AG08395 (cell line): ENCODE data around the gene SRGAP1.

ENCODE experiments used
- DNase-seq: peaks from one replicate; pipeline ENCODE4 v3.0.0; 2012; ENCODE audit warnings: mixed read lengths, low spot score

SRGAP1 gene

DNA sequence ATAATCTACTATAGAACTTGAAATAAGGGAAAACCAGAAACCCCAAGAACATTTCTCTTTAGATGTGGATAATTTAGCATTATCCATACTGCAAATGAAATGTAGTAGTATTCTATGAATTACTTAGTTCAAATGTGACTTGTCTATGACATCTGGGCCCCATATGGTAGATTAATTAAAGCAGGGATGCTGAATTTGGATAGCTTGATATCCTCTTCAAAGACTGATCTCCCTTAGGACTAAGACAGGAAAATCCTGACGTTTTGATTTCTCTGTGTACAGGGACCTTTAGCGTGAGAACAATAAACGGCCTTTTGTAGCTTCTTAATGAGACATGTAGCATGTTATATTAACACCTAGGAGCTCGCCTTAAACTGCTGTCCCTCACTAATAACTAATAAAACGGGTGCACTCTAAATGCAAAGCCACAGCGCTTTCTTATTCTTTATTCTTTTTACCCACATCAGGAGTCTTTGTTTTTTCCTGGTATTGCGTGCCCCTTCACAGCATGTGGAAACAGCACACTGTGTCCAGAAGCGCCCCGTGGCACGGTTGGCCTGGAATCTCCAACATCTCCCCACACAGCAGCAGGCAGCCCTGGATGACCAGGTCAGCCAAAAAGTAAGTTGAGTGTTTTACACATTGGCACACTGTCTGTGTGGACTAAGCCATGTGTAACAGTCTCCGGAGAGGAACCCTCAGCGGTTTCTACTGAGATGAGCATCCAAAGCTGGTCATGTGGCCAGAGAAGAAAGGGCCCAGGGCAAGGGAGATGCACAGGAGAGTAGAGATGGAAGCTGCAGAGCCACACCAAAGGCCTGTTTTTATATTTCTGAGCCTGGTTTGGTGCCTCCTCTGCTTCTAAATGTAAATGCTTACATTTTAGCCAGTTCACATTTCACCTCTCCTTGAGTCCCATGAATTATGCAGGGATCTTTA lies 93.1 kb downstream of the SRGAP1 start:
- peak; percentile 45 for DNase-seq

DNA sequence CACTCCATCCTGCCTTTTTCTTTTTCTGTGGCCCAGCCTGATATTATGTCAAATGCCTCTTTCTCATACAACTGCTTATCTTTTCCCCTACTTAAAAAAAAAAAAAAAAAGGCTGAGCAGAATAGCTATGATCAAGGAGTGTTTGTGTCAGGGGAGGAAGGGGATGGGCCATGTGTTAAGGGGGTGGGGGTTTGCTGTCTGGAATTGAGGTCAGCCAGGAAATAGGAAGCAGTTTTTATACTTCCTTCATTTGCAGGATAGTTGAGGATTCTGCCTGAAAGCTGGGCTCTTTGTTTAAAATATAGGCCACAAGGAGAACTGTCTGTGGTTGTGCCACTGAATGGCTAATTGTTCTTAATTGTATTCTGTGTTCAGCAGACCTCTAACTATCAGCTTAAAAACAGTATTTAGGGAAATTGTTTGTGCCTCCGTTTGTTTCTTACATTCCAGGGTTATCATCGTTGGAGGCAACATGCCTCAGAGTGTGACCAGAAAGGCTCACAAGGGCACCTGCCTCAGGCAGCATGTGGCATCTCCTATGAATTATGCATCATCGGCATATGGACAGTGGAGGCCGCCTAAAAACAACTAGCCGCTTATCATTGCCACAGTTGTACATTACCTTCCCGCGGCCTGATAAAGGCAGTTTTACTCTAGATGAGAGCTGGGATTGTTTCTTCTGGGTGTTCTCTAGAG lies 96.0 kb downstream of the SRGAP1 start:
- no peak for DNase-seq

DNA sequence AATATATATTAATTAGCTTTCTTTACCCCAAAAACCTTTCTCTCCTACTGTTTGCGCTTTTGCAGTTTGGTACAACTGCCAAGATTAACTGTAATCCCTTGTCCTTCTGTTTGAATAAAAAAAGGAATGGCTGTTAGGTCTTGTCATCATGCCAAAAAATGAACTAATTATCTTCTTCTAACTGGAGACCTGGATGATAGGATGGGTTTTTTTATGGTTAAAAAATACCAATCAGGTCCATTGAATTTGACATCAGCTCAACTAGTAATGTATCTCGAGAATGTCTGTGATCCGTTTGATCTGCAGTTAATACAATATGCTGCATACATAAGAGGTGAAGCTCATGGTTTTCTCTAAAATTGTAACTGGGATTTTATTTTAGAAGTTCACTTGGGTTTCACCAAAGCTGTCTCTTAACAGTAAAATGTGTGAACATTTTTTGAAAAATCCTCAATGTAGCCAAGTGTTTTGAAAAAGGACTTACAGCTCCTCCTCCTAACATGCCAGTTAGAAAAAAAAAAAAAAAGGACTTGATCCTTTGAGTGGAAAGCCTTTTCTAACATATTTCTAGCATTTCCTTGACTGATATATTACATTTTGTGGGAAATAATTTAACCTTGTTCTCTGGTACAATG lies 96.8 kb downstream of the SRGAP1 start:
- DNase-seq, result no peak

DNA sequence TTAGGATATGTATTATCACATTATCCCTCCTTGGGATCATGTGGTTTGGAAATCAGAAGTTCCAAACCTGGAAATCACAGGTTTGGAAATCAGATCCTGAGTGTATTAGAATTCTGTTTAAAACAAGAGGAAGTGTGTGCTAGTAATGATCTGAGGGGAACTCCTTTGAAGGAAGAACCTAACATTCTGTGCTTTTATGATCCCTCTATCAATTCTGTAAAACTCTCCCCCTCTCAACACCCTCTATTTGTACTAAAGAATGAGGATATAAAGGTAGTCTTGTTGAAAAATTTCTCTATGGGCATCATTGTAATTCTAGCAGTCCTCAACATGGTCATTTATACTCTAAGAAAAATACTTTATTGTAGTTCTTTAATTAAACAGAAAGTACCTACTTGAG lies 97.4 kb downstream of the SRGAP1 start:
- DNase-seq, result no peak

DNA sequence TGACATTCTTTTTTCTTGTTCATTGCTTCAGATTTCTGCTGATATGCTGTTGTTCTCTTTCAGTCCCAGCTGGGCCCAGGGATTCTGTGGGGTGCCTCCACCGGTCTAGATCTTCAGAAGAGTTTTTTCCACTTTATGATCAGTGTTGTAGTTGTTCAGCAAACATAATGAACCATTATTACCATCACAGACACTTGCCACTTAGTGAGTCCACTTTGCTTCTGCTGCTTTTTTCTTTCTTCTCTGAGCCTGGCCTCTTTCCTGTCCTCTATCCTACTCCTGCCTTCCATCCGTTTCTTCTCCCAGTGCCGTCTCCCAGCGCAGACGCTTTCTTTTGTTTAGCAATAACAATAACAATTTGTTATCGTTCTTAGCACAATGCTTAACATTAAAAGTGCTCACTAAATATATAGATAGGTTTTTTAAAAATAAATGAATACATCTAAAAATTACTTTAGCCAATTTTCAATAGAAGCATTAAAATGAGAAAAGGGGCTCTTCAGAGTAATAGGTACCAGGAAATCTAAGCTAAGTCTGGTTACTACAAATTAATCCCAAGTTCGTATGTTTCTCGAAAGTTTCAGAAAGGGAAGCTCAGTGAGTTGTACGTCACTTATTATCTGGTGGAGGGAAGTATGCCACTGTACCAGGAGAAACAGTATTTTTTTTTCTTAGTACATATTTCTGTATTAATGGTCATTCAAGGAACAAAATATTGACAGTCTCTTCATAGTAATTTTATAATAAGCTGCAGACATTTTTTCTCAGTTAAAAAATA lies 98.2 kb downstream of the SRGAP1 start:
- no peak for DNase-seq

DNA sequence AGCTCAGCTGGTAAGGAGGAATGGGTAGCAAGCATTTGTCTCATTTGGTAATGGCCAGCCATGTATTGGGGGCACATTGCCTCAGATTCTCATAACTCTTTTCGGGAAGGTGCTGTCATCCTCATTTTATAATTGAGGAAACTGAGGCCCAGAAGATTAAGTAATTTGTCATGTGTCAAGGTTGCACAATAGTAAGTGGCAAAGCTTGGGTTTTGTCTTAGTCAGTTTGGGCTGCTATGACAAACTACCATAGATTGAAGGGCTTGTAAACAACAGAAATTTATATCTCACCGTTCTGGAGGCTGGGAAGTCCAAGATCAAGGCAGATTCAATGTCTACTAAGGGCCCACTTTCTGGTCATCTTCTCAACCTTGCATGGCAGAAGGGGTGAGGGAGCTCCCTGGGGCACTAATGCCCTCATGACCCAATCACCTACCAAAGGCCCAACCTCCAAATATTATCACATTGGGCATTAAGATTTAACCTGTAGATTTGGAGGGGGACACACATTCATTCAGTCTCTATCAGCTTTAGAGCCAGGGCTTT lies 99.6 kb downstream of the SRGAP1 start:
- DNase-seq, result no peak

DNA sequence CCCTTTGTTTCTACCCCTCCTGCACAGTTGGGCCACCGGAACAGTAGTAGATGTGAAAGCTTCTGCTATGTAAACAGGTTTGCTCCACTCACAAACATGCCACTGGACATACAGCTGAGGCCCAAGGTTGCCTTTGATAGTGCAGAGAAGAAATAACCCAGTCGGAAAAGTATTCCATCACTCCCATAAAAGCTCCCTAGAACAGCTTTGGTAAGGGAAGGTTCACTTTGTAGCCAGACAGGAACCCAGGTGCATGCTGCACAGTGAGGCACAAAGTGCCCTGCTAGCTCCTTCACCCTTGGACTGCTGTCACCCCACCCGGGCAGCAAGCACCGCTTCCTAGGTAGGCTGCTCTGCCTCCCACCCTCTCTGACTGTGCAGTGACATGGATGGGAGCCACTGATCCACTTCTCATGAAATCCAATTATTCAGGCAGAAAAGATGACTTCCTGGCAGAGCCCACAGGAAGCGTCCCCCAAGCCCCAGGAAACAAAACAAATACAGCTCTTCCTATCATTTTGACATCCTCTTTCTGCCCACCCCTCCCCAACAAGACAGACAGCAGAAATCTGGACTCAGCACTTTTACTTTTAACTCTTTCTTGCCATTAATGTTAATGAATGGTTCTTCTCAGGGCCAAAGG lies 100.2 kb downstream of the SRGAP1 start:
- no peak for DNase-seq

DNA sequence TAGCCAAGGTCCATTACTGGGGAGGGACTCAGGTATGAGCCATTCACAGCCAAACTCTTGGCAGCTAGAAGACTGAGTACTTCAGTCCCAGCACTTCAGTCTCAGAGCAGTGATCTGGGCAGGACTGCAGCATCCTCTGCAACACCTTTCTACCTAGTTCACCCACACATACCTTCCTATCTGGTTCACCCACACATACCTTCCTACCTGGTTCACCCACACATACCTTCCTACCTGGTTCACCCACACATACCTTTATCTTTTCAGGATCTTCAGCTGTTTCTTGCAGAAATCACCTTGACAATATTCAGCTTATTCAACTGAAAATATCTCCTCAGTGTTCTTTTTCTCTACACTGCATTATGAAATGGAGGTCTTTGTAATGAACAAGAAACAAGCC lies 101.3 kb downstream of the SRGAP1 start:
- no peak for DNase-seq

DNA sequence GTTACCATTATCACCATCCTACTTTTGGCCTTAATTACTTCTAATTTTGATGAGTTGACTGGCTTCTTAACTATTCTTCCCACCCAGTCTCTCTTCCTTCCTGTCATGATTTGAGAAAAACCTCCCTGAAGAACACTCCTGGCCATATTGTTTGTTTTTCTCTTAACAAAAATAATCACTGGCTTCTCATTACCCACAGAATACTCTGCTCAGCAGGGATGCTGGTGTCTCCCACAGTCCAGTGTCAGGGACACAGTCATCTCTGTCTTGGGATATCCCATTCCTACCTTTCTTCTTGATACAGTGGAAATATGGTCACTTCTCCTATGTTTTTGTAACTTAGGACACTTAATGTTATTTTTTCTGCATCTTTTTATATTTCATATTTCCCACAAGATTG lies 103.7 kb downstream of the SRGAP1 start:
- DNase-seq, result no peak

DNA sequence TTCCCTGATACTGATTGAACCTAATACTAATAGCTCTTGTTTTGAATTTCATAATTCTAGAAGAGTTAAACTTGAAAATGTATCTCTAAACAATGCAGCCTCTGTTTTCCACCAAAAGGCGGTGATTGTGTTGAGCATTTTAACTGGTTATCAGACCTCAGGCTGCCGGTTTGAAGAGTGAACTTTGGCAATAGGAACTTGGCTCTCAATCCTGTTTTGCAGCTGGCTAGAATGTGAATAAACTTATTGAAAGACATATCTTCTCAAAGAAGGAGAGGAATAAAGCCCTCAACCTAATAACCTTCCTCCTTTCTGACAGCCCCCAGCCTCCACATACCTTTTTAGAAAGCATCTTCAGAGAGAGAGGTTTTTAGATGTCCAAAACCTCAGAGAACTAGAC lies 105.4 kb downstream of the SRGAP1 start:
- DNase-seq, result no peak

DNA sequence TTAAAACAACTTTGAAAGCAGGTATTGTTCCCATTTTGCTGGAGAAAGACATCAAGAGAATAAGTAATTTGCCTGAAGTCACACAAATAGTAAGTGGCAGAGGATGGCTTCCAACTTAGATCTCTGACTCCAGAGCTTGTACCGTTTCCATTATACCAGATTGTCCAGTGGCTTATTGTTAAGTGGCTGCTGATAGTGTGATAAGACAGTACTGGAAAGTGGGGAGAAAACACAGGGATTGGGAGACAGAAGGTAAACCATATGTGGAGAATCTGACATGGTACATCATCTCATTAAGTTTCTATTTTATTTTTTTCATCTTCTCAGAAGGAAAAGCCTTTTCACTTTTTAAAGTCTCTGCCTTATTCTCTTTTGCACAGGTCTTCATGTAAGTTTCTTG lies 108.5 kb downstream of the SRGAP1 start:
- DNase-seq, result no peak

DNA sequence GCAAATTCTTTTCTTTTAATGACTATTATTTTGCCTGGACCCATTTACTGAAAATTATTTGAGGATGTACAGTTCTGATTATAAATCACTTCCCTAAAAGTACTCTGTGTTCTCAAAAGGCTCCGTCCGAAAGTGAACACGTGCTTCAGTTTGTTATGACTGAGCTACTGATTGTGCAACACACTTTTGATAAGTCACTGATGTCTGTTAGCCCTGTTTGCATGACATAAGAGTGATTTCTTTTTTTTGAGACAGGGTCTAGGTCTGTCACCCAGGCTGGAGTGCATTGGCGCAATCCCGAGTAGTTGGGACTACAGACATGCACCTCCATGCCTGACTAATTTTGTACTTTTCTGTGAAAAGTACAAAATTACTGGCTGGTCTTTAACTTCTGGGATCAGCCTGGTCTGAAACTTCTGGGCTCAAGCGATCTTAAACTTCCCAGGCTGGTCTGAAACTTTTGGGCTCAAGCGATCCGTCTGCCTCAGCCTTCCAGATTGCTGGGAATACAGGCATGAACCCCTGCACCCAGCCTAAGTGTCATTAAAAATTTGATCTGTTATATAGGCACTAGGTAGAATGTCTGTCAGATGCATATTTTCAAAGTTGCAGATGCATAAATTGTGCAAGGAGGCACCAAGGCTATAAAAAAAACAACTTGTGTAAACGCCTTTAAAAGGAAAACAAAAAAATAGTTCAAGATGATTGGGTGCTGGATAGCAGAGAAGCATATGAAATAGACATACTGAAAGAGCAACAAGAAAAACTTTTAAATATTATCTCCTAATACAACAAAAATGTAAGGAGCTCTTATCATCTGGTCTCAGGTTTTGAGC lies 111.5 kb downstream of the SRGAP1 start:
- peak; percentile 36 for DNase-seq

DNA sequence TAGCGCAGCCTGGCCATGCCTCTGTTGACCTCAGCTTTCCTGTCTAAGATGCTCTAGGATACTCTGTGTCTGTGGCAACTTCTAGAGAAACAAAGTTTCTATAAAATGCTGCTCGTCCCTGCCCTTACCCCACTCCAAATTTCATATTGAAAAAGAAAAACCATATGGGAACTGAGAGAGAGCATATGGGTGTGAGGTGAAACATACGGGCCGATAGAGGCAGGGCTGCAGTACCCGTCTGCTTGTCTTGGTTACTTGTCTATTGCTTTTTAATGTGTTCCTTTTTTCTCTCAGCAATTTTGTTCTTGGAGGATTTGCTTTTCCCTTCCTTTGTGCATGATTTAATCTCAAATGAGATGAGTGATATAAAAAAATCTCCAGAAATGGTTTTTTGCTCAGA lies 113.0 kb downstream of the SRGAP1 start:
- no peak for DNase-seq

DNA sequence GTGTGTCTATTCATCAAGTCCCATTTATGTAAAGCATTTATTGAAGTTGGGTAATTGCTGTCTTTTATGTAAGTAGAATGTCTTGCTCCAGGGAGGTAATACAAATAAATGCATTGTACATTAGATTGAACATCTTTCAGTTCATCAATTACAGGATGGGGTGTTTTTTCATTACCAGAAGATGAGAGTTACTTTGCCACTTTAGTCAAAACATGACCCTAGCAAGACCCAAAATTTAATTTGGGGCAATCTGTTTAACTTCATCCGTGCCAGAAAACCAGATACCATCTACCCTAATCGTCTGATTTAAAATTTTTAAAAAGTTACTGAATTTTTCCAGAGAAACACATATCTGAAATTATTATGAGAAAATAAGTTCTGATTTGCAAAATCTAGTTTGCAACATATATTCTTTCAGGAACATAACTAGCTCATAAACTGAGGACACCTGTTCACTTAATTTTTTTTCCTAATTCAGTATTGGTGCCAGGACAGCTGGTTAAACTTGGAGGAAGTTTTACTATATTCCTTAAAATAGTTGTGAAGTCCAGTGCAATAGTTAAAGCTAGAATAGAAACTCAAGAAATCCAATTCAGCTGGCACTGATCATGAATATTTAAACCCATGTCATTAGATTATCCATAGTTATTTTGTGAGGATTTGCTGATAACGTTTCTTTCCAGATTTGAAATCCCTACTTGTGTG lies 114.5 kb downstream of the SRGAP1 start:
- DNase-seq, result no peak

DNA sequence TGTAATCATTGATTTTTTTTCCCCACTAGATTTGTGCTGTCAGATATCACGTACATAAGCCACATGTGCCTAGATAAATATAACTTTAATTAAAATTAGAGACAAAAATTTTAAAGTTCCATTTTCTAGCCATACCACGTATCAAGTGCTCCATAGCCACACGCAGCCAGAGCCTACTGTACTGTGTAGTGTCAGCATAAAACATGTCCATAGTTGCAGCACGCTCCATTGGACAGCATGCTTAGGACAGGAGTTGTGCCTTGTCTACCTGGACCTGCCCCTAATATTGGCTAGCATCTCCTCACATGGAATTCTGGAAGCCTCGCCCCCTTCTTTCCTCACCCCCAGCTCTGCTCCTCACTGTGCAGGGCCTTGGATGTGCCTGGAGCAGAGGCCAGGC lies 116.5 kb downstream of the SRGAP1 start:
- DNase-seq, result no peak

DNA sequence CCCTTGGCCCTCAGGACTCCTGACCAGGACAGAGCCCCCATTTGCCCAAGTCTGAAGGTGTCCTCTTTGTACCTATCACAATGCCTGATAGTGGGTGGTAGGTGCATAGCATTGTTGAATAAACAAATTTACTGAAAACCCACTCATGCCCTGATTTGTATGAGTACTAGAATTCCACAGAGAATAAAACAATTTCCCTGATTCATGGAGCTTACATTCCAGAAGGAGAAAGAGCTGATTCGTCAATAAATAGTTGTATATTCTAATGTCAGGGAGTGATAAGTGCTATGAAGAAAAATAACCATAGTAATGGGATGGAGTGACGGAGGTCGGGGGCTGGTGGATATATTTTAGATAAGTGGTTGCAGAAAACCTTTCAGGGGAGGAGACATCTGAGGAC lies 117.0 kb downstream of the SRGAP1 start:
- DNase-seq, result no peak

DNA sequence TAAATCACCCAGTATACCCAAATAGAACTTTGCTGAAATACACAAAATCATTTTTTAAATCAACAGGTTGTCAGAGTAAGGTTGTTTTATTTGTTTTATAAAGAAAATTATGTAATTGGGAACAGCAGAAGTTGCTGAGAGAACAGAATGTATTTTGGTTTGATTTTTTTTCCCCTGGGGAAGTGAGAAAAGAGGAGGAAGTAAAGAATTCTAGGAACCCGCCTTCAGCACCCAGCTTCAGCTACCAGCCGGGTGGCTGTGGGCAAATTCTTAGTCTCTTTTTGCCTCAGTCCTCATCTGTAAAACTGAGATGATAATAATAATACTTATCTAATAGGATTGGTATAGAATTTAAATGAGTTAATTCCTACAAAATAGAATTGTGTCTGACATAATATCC lies 119.4 kb downstream of the SRGAP1 start:
- no peak for DNase-seq

DNA sequence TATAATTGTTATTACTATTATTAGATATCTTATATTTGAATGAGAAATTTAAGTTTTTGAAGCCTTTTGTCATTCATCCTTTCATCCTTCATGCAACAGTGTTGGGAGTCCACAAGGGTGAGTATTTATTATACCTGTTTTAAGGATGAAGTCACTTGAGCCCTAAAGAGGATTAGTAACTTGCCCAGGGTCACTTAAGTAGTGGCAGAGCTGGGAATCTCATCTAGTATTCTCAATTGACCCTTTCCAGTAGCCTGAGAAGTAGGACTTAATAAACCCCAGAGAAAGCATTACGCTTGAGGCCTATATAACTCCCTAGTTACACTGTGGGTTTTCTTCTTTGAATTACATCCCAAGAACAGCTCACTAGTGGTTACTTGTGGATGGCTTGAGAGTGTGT lies 119.8 kb downstream of the SRGAP1 start:
- DNase-seq, result no peak

DNA sequence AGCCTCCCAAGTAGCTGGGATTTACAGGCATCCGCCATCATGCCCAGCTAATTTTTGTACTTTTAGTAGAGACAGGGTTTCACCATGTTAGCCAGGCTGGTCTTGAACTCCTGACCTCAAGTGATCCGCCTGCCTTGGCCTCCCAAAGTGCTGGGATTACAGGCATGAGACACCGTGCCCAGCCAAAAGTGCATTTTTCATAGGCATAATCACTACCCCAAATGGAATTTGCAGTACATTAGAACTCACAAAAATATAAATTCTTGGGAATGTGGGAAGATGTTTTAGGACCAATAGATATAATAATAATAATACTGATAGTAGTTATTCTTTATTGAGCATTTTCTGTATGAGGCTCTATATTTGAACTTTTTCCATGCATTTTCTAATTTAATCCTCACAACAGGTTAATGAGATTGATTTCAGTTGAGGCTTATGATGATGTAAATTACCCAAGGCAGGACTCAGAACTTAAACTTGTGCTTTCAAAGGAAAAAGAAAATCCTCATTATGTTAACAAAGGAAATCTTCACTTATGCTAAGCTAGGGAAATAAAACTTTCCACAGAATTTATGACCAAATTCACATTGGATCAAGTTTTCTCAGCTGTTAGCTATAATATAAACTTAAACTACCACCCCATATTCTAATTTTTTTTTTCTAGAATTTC lies 121.6 kb downstream of the SRGAP1 start:
- DNase-seq, result no peak
